Measurements from ENCODE around the gene CPSF3.
"Not testable (repeated sequence)": the region's sequence is repeated elsewhere in the genome, so short reads cannot be mapped to it uniquely, and the experiment has no call there.

Gene CPSF3

GRCh38 chr2:9394816-9395215, 28.6 kb upstream of the CPSF3 start:
- DNase-seq (ENCODE audit: low spot score) = no peak

- no peak for DNase-seq (ENCODE audit: low spot score)
Measured at GRCh38 chr2:9397201-9397600, 26.3 kb upstream of the CPSF3 start.

- not testable (repeated sequence) for DNase-seq (ENCODE audit: low spot score)
Measured at GRCh38 chr2:9398251-9398650, 25.2 kb upstream of the CPSF3 start.

- no peak for DNase-seq (ENCODE audit: low spot score)
Measured at GRCh38 chr2:9398881-9399780, 24.3 kb upstream of the CPSF3 start.

- DNase-seq (ENCODE audit: low spot score) = no peak
Measured at GRCh38 chr2:9400268-9401058, 23.0 kb upstream of the CPSF3 start.

- no peak for DNase-seq (ENCODE audit: low spot score)
Measured at GRCh38 chr2:9401059-9401547, 22.4 kb upstream of the CPSF3 start.

GRCh38 chr2:9401646-9402371, 21.6 kb upstream of the CPSF3 start:
- DNase-seq (ENCODE audit: low spot score) = no peak

GRCh38 chr2:9403924-9404323, 19.5 kb upstream of the CPSF3 start:
- DNase-seq (ENCODE audit: low spot score) = no peak

GRCh38 chr2:9404451-9404850, 19.0 kb upstream of the CPSF3 start:
- no peak for DNase-seq (ENCODE audit: low spot score)

- no peak for DNase-seq (ENCODE audit: low spot score)
Measured at GRCh38 chr2:9405636-9406035, 17.8 kb upstream of the CPSF3 start.

- DNase-seq (ENCODE audit: low spot score) = no peak
Measured at GRCh38 chr2:9406529-9407362, 16.7 kb upstream of the CPSF3 start.

GRCh38 chr2:9407363-9407811, 16.1 kb upstream of the CPSF3 start:
- no peak for DNase-seq (ENCODE audit: low spot score)

GRCh38 chr2:9408641-9409151, 14.8 kb upstream of the CPSF3 start:
- DNase-seq (ENCODE audit: low spot score) = no peak

- no peak for DNase-seq (ENCODE audit: low spot score)
Measured at GRCh38 chr2:9410108-9410507, 13.3 kb upstream of the CPSF3 start.

GRCh38 chr2:9412781-9413180, 10.7 kb upstream of the CPSF3 start:
- DNase-seq (ENCODE audit: low spot score) = no peak

- DNase-seq (ENCODE audit: low spot score) = peak; percentile 30
Measured at GRCh38 chr2:9415516-9416169, 7.8 kb upstream of the CPSF3 start.

GRCh38 chr2:9416267-9416961, 7.0 kb upstream of the CPSF3 start:
- no peak for DNase-seq (ENCODE audit: low spot score)

GRCh38 chr2:9416962-9417316, 6.5 kb upstream of the CPSF3 start:
- DNase-seq (ENCODE audit: low spot score) = no peak

- DNase-seq (ENCODE audit: low spot score) = no peak
Measured at GRCh38 chr2:9417725-9418124, 5.7 kb upstream of the CPSF3 start.

- DNase-seq (ENCODE audit: low spot score) = no peak
Measured at GRCh38 chr2:9418746-9419145, 4.7 kb upstream of the CPSF3 start.
